Nephron (organoid): ENCODE measurements around the gene GJD2.

Experiments used
- H3K27ac Mint-ChIP-seq, 3 experiments: 2 replicates each; pipeline ENCODE4 v1.8.0; 2020; ENCODE audit warnings: mixed read lengths in 3 of 3, mild to moderate bottlenecking in 2 of 3, moderate library complexity in 1 of 3
- H3K27me3 Mint-ChIP-seq: 2 replicates; pipeline ENCODE4 v1.8.0; 2021; ENCODE audit warnings: low read depth, mild to moderate bottlenecking, moderate library complexity, mixed read lengths
- H3K36me3 Mint-ChIP-seq: 2 replicates; pipeline ENCODE4 v1.8.0; 2020; ENCODE audit warnings: low read depth, mixed read lengths
- H3K4me1 Mint-ChIP-seq: 2 replicates; pipeline ENCODE4 v1.8.0; 2020; ENCODE audit warnings: mixed read lengths
- H3K4me3 Mint-ChIP-seq, 3 experiments: 2 replicates each; pipeline ENCODE4 v1.8.0; 2020; ENCODE audit warnings: mild to moderate bottlenecking in 3 of 3, mixed read lengths in 3 of 3, moderate library complexity in 2 of 3
- H3K9me3 Mint-ChIP-seq: 2 replicates; pipeline ENCODE4 v1.8.0; 2020; ENCODE audit warnings: mixed read lengths
- CTCF ChIP-seq, 3 experiments: fragments of 200-600 bp; sonication (generic); IDR thresholded peaks; one replicate each; pipeline ENCODE4 v1.5.0; 2021; ENCODE audit warnings: antibody characterized with exemption in 3 of 3; ENCODE audit not compliant: unreplicated experiment in 3 of 3

The GJD2 gene

GRCh38 chr15:34782901-34783300, 28.1 kb upstream of the GJD2 start:
- Mint-ChIP-seq H3K27ac (no peak overlapping the region), H3K9me3 (peaks cover 14% of the 10 kb centered on the region), H3K4me1 (peaks cover 15% of the 10 kb centered on the region), H3K36me3 (no peaks in the 10 kb centered on the region), H3K27me3 (peaks cover 6% of the 10 kb centered on the region), H3K4me3 (no peak overlapping the region)
- TF ChIP-seq CTCF (IDR thresholded peaks at IDR 0.05; ENCODE audit: unreplicated experiment in 3 of 3): no peak

- peaks cover 6% of the 10 kb centered on the region for H3K27me3 Mint-ChIP-seq
- TF ChIP-seq CTCF (IDR thresholded peaks at IDR 0.05; ENCODE audit: unreplicated experiment in 3 of 3): no peak
- H3K27ac Mint-ChIP-seq: no peak overlapping the region
- H3K9me3 Mint-ChIP-seq: peaks cover 14% of the 10 kb centered on the region
- peaks cover 15% of the 10 kb centered on the region for H3K4me1 Mint-ChIP-seq
- no peak overlapping the region for H3K4me3 Mint-ChIP-seq
- H3K36me3 Mint-ChIP-seq: no peaks in the 10 kb centered on the region
Observed at GRCh38 chr15:34780725-34781124, 25.9 kb upstream of the GJD2 start.

- Mint-ChIP-seq H3K27me3 (peaks cover 8% of the 10 kb centered on the region), H3K27ac (no peak overlapping the region), H3K9me3 (peaks cover 10% of the 10 kb centered on the region), H3K4me3 (no peak overlapping the region), H3K4me1 (no peaks in the 10 kb centered on the region), H3K36me3 (no peaks in the 10 kb centered on the region)
- TF ChIP-seq CTCF (IDR thresholded peaks at IDR 0.05; ENCODE audit: unreplicated experiment in 3 of 3): no peak
Observed at GRCh38 chr15:34776606-34777105, 21.9 kb upstream of the GJD2 start.

GRCh38 chr15:34773917-34774316, 19.1 kb upstream of the GJD2 start:
- peaks cover 6% of the 10 kb centered on the region for H3K27me3 Mint-ChIP-seq
- no peak overlapping the region for H3K4me3 Mint-ChIP-seq
- H3K9me3 Mint-ChIP-seq: no peaks in the 10 kb centered on the region
- no peak for TF ChIP-seq CTCF (IDR thresholded peaks at IDR 0.05; ENCODE audit: unreplicated experiment in 3 of 3)
- H3K36me3 Mint-ChIP-seq: no peaks in the 10 kb centered on the region
- no peak overlapping the region for H3K27ac Mint-ChIP-seq
- H3K4me1 Mint-ChIP-seq: no peaks in the 10 kb centered on the region

GRCh38 chr15:34773013-34773412, 18.2 kb upstream of the GJD2 start:
- H3K4me1 Mint-ChIP-seq: no peaks in the 10 kb centered on the region
- H3K9me3 Mint-ChIP-seq: no peaks in the 10 kb centered on the region
- no peaks in the 10 kb centered on the region for H3K36me3 Mint-ChIP-seq
- no peak for TF ChIP-seq CTCF (IDR thresholded peaks at IDR 0.05; ENCODE audit: unreplicated experiment in 3 of 3)
- peaks cover 15% of the 10 kb centered on the region for H3K27me3 Mint-ChIP-seq
- H3K4me3 Mint-ChIP-seq: no peak overlapping the region
- no peak overlapping the region for H3K27ac Mint-ChIP-seq

- peaks cover 17% of the 10 kb centered on the region for H3K27me3 Mint-ChIP-seq
- no peak overlapping the region for H3K27ac Mint-ChIP-seq
Observed at GRCh38 chr15:34772312-34772711, 17.5 kb upstream of the GJD2 start.

More at GRCh38 chr15:34772312-34772711, 17.5 kb upstream of the GJD2 start:
- TF ChIP-seq CTCF (IDR thresholded peaks at IDR 0.05; ENCODE audit: unreplicated experiment in 3 of 3): no peak
- H3K9me3 Mint-ChIP-seq: no peaks in the 10 kb centered on the region
- H3K4me3 Mint-ChIP-seq: no peak overlapping the region
- H3K4me1 Mint-ChIP-seq: no peaks in the 10 kb centered on the region
- H3K36me3 Mint-ChIP-seq: no peaks in the 10 kb centered on the region
